Measurements from ENCODE around the gene RNPC3. TPM values are rescaled to one million over a fixed set of nuclear protein-coding genes. Genes with fewer than 3 reads are reported as not detected.
"Not testable (repeated sequence)": the region's sequence is repeated elsewhere in the genome, so short reads cannot be mapped to it uniquely, and the experiment has no call there.

The RNPC3 gene
- total RNA-seq, 1 experiment from 2014 or later, result 12.2 TPM

GRCh38 chr1:103560427-103560826 lies 34.9 kb downstream of the RNPC3 start:
- H2BK15ac ChIP-seq (ENCODE audit: low read depth, low read length), result no peak overlapping the region
- TF ChIP-seq CTCF (conservative IDR thresholded peaks at IDR 0.05), result no peak
- H3T11ph ChIP-seq (ENCODE audit: low read length), result no peak overlapping the region
- H3K9ac ChIP-seq (ENCODE audit: extremely low read depth, insufficient read length, low read length), result no peak overlapping the region
- H3K18ac ChIP-seq (ENCODE audit: insufficient read length, low read depth, low read length), result no peak overlapping the region
- H2BK20ac ChIP-seq (ENCODE audit: low read depth, low read length, poor library complexity, severe bottlenecking), result no peak overlapping the region
- H4K20me1 ChIP-seq (ENCODE audit: control insufficient read depth, insufficient read depth, insufficient read length), result no peaks in the 10 kb centered on the region
- H2BK120ac ChIP-seq (ENCODE audit: low read depth, low read length, poor library complexity, severe bottlenecking), result no peak overlapping the region
- H2AFZ ChIP-seq (ENCODE audit: low read length), result no peak overlapping the region
- no peak overlapping the region for H2BK12ac ChIP-seq (ENCODE audit: insufficient read length, low read depth, low read length)
- no peaks in the 10 kb centered on the region for H3K9me3 ChIP-seq (ENCODE audit: control insufficient read depth, low read depth, low read length)
- no peak overlapping the region for H3K4me2 ChIP-seq (ENCODE audit: insufficient read depth, insufficient read length, low read length)
- Mint-ChIP-seq H3K36me3 (ENCODE audit: insufficient read depth in 1 of 3, low read depth in 3 of 3) (peaks cover 0 to 3% (median 0%) of the 10 kb centered on the region in 3 experiments; a peak in 1 of 7 replicates), H3K4me3 (no peak overlapping the region), H3K4me1 (no peaks in the 10 kb centered on the region), H3K9me3 (no peaks in the 10 kb centered on the region), H3K27ac (no peak overlapping the region), H3K27me3 (ENCODE audit: low read depth) (no peaks in the 10 kb centered on the region; the same call in 1 of the 2 replicates)
- H4K8ac ChIP-seq (replicated peaks; ENCODE audit: insufficient read length, low read depth, low read length), result no peak overlapping the region
- H3K23me2 ChIP-seq (ENCODE audit: insufficient read length, low read depth, low read length, poor library complexity, severe bottlenecking), result no peaks in the 10 kb centered on the region
- H3K27ac ChIP-seq (ENCODE audit: insufficient read length, low read depth, low read length), result no peak overlapping the region
- H3K23ac ChIP-seq (ENCODE audit: insufficient read length, low read depth, low read length), result no peak overlapping the region
- H3K56ac ChIP-seq (ENCODE audit: insufficient read length, low read depth, low read length), result no peak overlapping the region
- no peak overlapping the region for H4K5ac ChIP-seq (ENCODE audit: insufficient read length, low read depth, low read length)
- no peak overlapping the region for H2AK5ac ChIP-seq (ENCODE audit: insufficient read length, low read length)
- H3K79me2 ChIP-seq (ENCODE audit: insufficient read depth, low read length), result no peaks in the 10 kb centered on the region
- H3K4me1 ChIP-seq (ENCODE audit: insufficient read depth, low read length), result no peaks in the 10 kb centered on the region
- H4K91ac ChIP-seq (ENCODE audit: insufficient read length, low read depth, low read length), result no peak overlapping the region
- H3K4ac ChIP-seq (ENCODE audit: low read depth, low read length), result no peak overlapping the region
- H3K27me3 ChIP-seq (ENCODE audit: insufficient read depth, low read length), result no peaks in the 10 kb centered on the region
- no peaks in the 10 kb centered on the region for H3K79me1 ChIP-seq (ENCODE audit: insufficient read depth, low read depth, low read length, poor library complexity, severe bottlenecking)
- DNase-seq, result no peak
- no peak overlapping the region for H2BK5ac ChIP-seq (ENCODE audit: insufficient read length, low read length)
- no peak overlapping the region for H3K14ac ChIP-seq (ENCODE audit: insufficient read depth, low read length)

- not testable (repeated sequence) for H3K79me2 ChIP-seq (ENCODE audit: insufficient read depth, low read length); H3K9me3 ChIP-seq (ENCODE audit: control insufficient read depth, low read depth, low read length); H4K5ac ChIP-seq (ENCODE audit: insufficient read length, low read depth, low read length); H3K27ac Mint-ChIP-seq; H3K56ac ChIP-seq (ENCODE audit: insufficient read length, low read depth, low read length); DNase-seq; H3K4me2 ChIP-seq (ENCODE audit: insufficient read depth, insufficient read length, low read length); H3K4me3 Mint-ChIP-seq; H3K23me2 ChIP-seq (ENCODE audit: insufficient read length, low read depth, low read length, poor library complexity, severe bottlenecking); H3K27me3 Mint-ChIP-seq (ENCODE audit: low read depth); H4K20me1 ChIP-seq (ENCODE audit: control insufficient read depth, insufficient read depth, insufficient read length); H3K4ac ChIP-seq (ENCODE audit: low read depth, low read length); H2AK5ac ChIP-seq (ENCODE audit: insufficient read length, low read length); H3T11ph ChIP-seq (ENCODE audit: low read length); H3K23ac ChIP-seq (ENCODE audit: insufficient read length, low read depth, low read length); H3K79me1 ChIP-seq (ENCODE audit: insufficient read depth, low read depth, low read length, poor library complexity, severe bottlenecking); H3K4me1 Mint-ChIP-seq; H2BK120ac ChIP-seq (ENCODE audit: low read depth, low read length, poor library complexity, severe bottlenecking); H3K4me1 ChIP-seq (ENCODE audit: insufficient read depth, low read length); H3K9ac ChIP-seq (ENCODE audit: extremely low read depth, insufficient read length, low read length); H4K91ac ChIP-seq (ENCODE audit: insufficient read length, low read depth, low read length); H4K8ac ChIP-seq (replicated peaks; ENCODE audit: insufficient read length, low read depth, low read length); H2BK15ac ChIP-seq (ENCODE audit: low read depth, low read length); H3K27me3 ChIP-seq (ENCODE audit: insufficient read depth, low read length); H3K27ac ChIP-seq (ENCODE audit: insufficient read length, low read depth, low read length); H2BK20ac ChIP-seq (ENCODE audit: low read depth, low read length, poor library complexity, severe bottlenecking); H3K14ac ChIP-seq (ENCODE audit: insufficient read depth, low read length); H3K18ac ChIP-seq (ENCODE audit: insufficient read length, low read depth, low read length); H2BK12ac ChIP-seq (ENCODE audit: insufficient read length, low read depth, low read length); H2BK5ac ChIP-seq (ENCODE audit: insufficient read length, low read length); H2AFZ ChIP-seq (ENCODE audit: low read length); H3K36me3 Mint-ChIP-seq (ENCODE audit: insufficient read depth in 1 of 3, low read depth in 3 of 3); H3K9me3 Mint-ChIP-seq
- no CpG with 5 or more reads among the region's 3 CpGs for WGBS (ENCODE audit: extremely low coverage, insufficient read length, low lambda C conversion rate)
These were observed 35.6 kb downstream of the RNPC3 start for GRCh38 chr1:103561124-103561523.

Measured in H9 (cell line).